Measurements from ENCODE around the gene ENTHD1. TPM values are rescaled to one million over a fixed set of nuclear protein-coding genes. Genes with fewer than 3 reads are reported as not detected.

ENTHD1 gene
- total and polyA plus RNA-seq, 10 of the 15 experiments (the other 5 are each of a cell fraction or from before 2014, with no cell fraction given) = 0.09 to 0.52 (median 0.21) TPM; not detected in 1

GRCh38 chr22:39914584-39914983, 21.0 kb upstream of the ENTHD1 start:
- CTCF ChIA-PET = interaction anchor here (0.9 kb wide), 1 partner anchor 9 kb away, joined by 4 read pairs; no protein-coding TSS in a partner anchor
- FAIRE-seq (no peak), ATAC-seq (no peak), DNase-seq (ENCODE audit: low read depth, low spot score) (no peak)
- Histone ChIP-seq H3K36me3 (ENCODE audit: control insufficient read depth in 2 of 2, insufficient read depth in 2 of 2, low read length in 1 of 2) (peaks cover 5 to 6% of the 10 kb centered on the region in 2 experiments; a peak in 3 of 4 replicates), H3K9ac (ENCODE audit: control insufficient read depth, insufficient read depth, low read length) (no peak overlapping the region), H3K27me3 (replicated peaks in 1 of 2; ENCODE audit: control insufficient read depth in 2 of 2, insufficient read depth in 2 of 2, low read length in 1 of 2) (no peaks in the 10 kb centered on the region), H3K4me2 (ENCODE audit: control insufficient read depth, insufficient read depth) (no peak overlapping the region), H3K9me3 (replicated peaks; ENCODE audit: control insufficient read depth, insufficient read depth, low read length) (no peaks in the 10 kb centered on the region; the same call in 2 of the 3 replicates), H3K4me1 (ENCODE audit: control insufficient read depth, insufficient read depth, low read length) (peaks cover 17% of the 10 kb centered on the region), H3K79me2 (ENCODE audit: control insufficient read depth, insufficient read depth, low read length) (peaks cover 87% of the 10 kb centered on the region), H2AFZ (ENCODE audit: control insufficient read depth, low read depth, low read length) (no peak overlapping the region), H3K4me3 (no peak overlapping the region), H3K27ac (ENCODE audit: control insufficient read depth, insufficient read depth) (no peak overlapping the region), H4K20me1 (ENCODE audit: control insufficient read depth, insufficient read depth) (no peaks in the 10 kb centered on the region)
- no peak for TF ChIP-seq USF2 (IDR thresholded peaks at IDR 0.05; ENCODE audit: borderline replicate concordance, low read depth, low read length)
- TF ChIP-seq KLF5 (IDR thresholded peaks at IDR 0.05; ENCODE audit: partially characterized antibody) = no peak
- no peak for TF ChIP-seq SIX5 (IDR thresholded peaks at IDR 0.05; ENCODE audit: low read depth, low read length, severe bottlenecking)
- no peak for TF ChIP-seq STAT1 (conservative IDR thresholded peaks at IDR 0.05)
- no peak for TF ChIP-seq EP300 (IDR thresholded peaks at IDR 0.05; ENCODE audit: borderline replicate concordance in 1 of 2, control insufficient read depth in 1 of 2, low read depth in 2 of 2, low read length in 2 of 2)
- no peak for TF ChIP-seq HDAC6 (IDR thresholded peaks at IDR 0.05; ENCODE audit: unreplicated experiment)
- in situ Hi-C loops (cut with MboI) = no loop called here
- POLR2A ChIA-PET = interaction anchor here (0.7 to 1.1 kb wide), 5 partner anchors 10 to 20 kb away, joined by 4 to 6 read pairs (median 4); no protein-coding TSS in a partner anchor
- no TSS peak for BruUV-seq (replicated peaks)
- 89% methylated on average over 9 of the region's 9 CpGs for WGBS (ENCODE audit: insufficient coverage, insufficient replicate concordance, low lambda C conversion rate, missing lambda C conversion rate)
- intact Hi-C loops (cut with micrococcal nuclease; ENCODE audit: unreplicated experiment) = loop anchor here (5.0 kb wide), 1 partner anchor 48 kb away; the partner anchor contains the start of gene TMA7B
- RAD21 ChIA-PET (ENCODE audit: unreplicated experiment) = interaction anchor here (1.2 to 7.5 kb wide), 2 partner anchors 16 to 19 kb away, joined by 3 to 91 read pairs; partner anchors contain the start of gene GRAP2
- SMC1A ChIA-PET (ENCODE audit: uncharacterized antibody, unreplicated experiment) = interaction anchor here (1.4 to 11.1 kb wide), 5 partner anchors 11 to 125 kb away, joined by 3 to 108 read pairs (median 18); partner anchors contain the start of gene GRAP2

All from GM12878 (cell line).